HG03432 (cell line): ENCODE data around the gene IFNGR2.
A peak's percentile ranks its signal among the peaks of the same experiment; 100 is the strongest.
"Not testable (repeated sequence)": the region's sequence is repeated elsewhere in the genome, so short reads cannot be mapped to it uniquely, and the experiment has no call there.

ENCODE experiments used
- ATAC-seq: cut with Tn5 transposase; IDR thresholded peaks from one replicate; pipeline ENCODE4 v1.9.1; 2021; ENCODE audit warnings: mild to moderate bottlenecking, moderate library complexity; ENCODE audit not compliant: unreplicated experiment

IFNGR2 gene

GRCh38 chr21:33401630-33401992 is 1.6 kb upstream of the IFNGR2 start:
- ATAC-seq = no peak

GRCh38 chr21:33402001-33402979 is 923 bp upstream of the IFNGR2 start:
- ATAC-seq = no peak

- peak; percentile 37 for ATAC-seq
Observed at GRCh38 chr21:33403786-33404585, 773 bp downstream of the IFNGR2 start.

DNA sequence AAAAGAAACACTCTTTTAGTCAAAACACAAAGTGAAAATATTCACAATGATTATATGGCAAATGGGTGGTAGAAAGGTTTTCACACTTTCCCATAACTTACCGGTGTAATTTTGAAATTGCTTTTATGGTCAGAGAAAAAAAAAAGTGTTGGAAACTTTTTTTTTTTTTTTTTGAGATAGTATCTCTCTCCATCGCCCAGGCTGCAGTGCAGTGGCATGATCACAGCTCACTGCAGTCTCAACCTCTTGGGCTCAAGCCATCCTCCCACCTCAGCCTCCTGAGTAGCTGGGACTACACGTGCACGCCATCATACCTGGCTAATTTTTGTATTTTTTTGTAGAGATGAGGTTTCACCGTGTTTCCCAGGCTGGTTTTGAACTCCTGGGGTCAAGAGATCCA is 3.3 kb downstream of the IFNGR2 start:
- ATAC-seq = no peak

- no peak for ATAC-seq
Observed at GRCh38 chr21:33411949-33412430, 8.8 kb downstream of the IFNGR2 start.

- not testable (repeated sequence) for ATAC-seq
Observed at GRCh38 chr21:33412439-33412831, 9.2 kb downstream of the IFNGR2 start.

- ATAC-seq = no peak
Observed at GRCh38 chr21:33412832-33413519, 9.8 kb downstream of the IFNGR2 start.

DNA sequence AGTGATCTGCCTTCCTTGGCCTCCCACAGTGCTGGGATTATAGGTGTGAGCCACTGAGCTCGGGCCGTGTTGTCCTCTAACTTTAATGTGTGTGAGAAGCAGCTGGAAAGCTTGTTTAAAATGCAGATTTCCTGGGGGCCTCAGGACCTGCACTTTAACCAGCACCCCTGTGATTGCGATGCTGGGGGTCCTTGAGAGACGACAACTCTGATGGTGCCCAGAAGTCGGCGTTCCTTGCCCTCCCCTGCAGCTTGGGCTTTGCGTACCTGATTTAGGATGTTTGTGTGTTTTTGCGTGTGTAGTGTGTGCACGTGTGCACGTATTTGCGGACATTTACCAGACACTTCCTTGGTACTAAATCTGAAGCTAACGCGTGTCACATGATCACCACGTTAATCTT is 10.9 kb downstream of the IFNGR2 start:
- no peak for ATAC-seq

DNA sequence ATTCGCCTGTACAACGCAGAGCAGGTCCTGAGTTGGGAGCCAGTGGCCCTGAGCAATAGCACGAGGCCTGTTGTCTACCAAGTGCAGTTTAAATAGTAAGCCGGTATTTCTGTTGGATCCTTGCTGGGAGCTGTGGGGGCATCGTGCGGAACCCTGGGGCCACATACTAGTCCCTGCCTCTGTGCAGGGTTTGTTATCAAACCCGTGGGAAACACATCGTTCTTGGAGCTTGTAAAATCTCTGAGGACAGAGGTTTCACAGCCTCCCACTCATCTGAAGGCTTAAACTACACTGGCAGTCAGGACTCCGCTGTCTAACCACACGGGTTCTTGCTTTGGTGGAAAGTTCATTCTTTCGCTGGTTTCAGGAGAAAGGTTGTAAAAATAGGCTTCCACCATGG is 11.7 kb downstream of the IFNGR2 start:
- ATAC-seq = no peak

- no peak for ATAC-seq
Observed at GRCh38 chr21:33418691-33419090, 15.5 kb downstream of the IFNGR2 start.

DNA sequence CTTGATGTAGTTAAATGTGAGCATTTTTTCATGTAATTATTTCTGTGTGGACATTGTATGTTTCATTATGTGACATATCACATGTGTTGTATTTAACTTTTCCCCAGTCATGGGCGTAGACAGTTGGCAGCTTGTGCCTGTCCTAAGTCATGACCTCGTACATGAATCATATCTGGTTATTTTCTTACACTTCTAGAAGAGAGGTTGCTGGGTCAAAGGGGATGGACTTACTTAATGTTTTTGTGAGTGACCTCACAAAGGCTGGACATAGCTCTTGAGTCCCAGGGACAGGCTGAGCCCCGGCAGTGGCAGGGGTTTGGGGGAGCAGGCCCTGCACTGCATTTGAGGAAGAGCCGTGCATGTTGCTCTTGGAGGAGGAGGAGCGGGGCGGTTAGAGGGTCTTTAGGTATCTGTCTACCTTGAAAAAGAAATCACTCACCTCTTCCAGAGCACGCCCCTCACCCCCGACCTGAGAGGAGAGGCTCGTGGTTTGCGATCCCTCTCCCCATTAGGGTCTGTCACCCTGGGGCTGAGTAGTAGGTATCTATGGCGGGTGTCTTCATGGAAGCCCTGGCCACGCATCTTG is 16.4 kb downstream of the IFNGR2 start:
- no peak for ATAC-seq

DNA sequence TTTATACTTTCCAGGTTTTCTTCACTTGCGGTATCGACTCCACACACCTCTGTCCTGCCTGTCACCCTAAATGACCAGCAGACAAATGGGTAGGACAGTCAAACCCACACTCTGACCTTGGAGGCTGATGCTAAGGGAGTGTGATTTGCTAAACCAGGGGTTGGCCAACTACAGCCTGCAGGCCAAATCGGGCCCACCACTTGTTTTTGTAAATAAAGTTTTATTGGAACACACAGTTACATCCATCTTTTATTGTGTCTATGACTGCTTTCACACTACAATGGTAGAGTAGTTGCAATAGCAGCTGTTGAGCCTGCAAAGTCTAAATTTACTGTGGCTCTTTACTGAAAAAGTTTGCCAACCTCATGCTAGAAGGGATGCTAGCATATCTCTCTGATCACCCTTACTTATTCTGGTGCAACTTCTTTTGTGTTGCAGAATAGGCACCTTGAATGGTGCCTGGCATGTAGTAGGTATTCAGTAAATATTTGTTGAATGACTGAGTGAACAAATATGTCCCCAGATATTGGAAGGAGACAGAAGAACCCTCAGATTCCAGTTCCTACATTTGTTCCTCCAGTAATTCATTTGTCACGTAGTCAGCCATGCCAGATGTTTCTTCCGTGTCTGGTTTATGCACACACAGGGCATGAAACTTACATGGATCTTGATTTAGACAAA is 18.6 kb downstream of the IFNGR2 start:
- ATAC-seq = no peak

- no peak for ATAC-seq
Observed at GRCh38 chr21:33424214-33424613, 21.0 kb downstream of the IFNGR2 start.

- ATAC-seq = no peak
Observed at GRCh38 chr21:33425825-33426224, 22.6 kb downstream of the IFNGR2 start.

- ATAC-seq = no peak
Observed at GRCh38 chr21:33427051-33427450, 23.8 kb downstream of the IFNGR2 start.

- ATAC-seq = no peak
Observed at GRCh38 chr21:33428669-33429068, 25.5 kb downstream of the IFNGR2 start.

GRCh38 chr21:33430858-33431257 is 27.6 kb downstream of the IFNGR2 start:
- no peak for ATAC-seq

DNA sequence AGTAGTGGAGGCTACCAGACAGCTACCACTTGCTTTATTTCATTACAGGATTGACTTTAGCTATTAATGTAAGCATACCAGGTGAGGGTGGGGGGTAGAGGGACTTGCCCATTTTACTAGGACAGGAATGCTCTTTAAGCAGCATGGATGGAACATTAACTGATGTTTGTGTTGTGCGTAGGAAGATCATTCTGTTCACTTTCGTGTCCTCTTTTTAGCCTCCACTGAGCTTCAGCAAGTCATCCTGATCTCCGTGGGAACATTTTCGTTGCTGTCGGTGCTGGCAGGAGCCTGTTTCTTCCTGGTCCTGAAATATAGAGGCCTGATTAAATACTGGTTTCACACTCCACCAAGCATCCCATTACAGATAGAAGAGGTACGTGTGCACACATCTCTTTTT is 29.3 kb downstream of the IFNGR2 start:
- no peak for ATAC-seq

DNA sequence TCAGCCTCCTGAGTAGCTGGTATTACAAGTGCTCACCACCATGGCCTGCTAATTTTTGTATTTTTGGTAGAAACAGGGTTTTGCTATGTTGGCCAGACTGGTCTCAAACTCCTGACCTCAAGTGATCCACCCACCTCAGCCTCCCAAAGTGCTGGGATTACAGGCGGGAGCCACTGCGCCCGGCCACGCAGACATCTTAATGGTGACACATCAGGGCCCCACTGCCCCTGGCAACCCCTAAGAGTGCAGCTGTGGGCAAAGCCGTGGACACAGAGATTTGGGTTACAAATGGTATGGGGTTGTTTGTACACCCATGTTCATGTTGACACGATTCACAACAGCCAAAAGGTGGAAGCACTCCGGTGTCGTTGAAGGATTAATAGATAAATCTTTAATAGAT is 29.8 kb downstream of the IFNGR2 start:
- ATAC-seq = no peak

DNA sequence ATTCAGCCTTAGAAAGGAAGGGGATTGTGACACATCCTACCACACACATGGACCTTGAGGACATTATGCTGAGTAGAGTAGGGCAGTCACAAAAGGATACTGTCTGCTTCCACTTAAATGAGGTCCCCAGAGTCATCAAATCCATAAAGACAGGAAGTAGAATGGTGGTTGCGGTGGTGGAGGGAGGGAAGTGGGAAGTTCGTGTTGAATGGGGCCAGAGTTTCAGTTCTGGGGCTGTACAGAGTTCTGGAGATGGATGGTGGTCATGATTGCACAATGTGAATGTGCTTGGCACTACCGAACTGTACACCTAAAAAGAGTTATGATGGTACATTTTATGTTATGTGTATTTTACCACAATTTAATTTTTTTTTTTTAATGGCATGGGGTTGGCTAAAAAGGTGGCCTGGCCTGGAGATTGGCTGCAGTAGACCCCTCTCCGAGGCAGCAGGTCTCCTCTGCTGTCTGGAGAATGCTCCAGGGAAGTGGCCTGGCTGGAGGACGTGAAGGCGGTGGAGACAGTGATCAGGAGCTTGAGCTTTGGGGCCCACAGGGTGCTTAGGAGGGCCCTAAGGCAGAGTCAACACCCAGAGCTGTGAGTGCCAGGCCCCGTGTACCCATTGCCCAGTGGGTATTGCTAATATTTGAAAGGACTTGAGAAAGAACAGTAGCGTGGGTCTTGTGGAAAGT is 30.4 kb downstream of the IFNGR2 start:
- no peak for ATAC-seq
